Activated B cell treated with CpG ODN at 0.5 μM for 24 hours (primary cell): ENCODE data around the gene RRP8. TPM values are rescaled to one million over a fixed set of nuclear protein-coding genes. Genes with fewer than 3 reads are reported as not detected.

ENCODE experiments used
- ATAC-seq: fragments of 200-7000 bp; cut with Tn5 transposase; one replicate; pipeline ENCODE4 v1.10.0; 2021; ENCODE audit warnings: low read depth, mild to moderate bottlenecking, moderate library complexity
- CTCF ChIA-PET: fragments of 350-600 bp; sonication (Branson Sonifier 250); formaldehyde crosslinking; loops from one replicate; lab custom pipeline; 2021; ENCODE audit warnings: antibody characterized with exemption; lab: Charles Lee
- POLR2A ChIA-PET: fragments of 350-600 bp; sonication (Branson Sonifier 250); formaldehyde crosslinking; loops from one replicate; lab custom pipeline; 2021; ENCODE audit warnings: antibody characterized with exemption; lab: Charles Lee
- DNase-seq: peaks from one replicate; pipeline ENCODE4 v3.0.0; 2022
- H3K27ac Mint-ChIP-seq: one replicate; pipeline ENCODE4 v1.8.0; 2020; ENCODE audit warnings: mixed read lengths
- H3K27me3 Mint-ChIP-seq: one replicate; pipeline ENCODE4 v1.8.0; 2021; ENCODE audit warnings: mixed read lengths
- H3K36me3 Mint-ChIP-seq: one replicate; pipeline ENCODE4 v1.8.0; 2021; ENCODE audit warnings: low read depth, mixed read lengths
- H3K4me1 Mint-ChIP-seq: one replicate; pipeline ENCODE4 v1.8.0; 2021; ENCODE audit warnings: mixed read lengths
- H3K4me3 Mint-ChIP-seq: one replicate; pipeline ENCODE4 v1.8.0; 2020; ENCODE audit warnings: mild to moderate bottlenecking, mixed read lengths
- H3K9me3 Mint-ChIP-seq: one replicate; pipeline ENCODE4 v1.8.0; 2020; ENCODE audit warnings: mixed read lengths
- intact Hi-C: fragments of 100-400 bp; cut with micrococcal nuclease; formaldehyde crosslinking; loops from one replicate; pipeline ENCODE4 v1.15.1; 2024
- total RNA-seq: library from RNA; stranded (reverse); gene quantifications from 2 replicates; pipeline ENCODE4 v1.2.3, GENCODE V29; 2022
- TF ChIP-seq, protein P1 (sequence below): fragments of 200-600 bp; IDR thresholded peaks from one replicate; pipeline ENCODE4 v1.8.0; 2022; ENCODE audit warnings: antibody characterized with exemption, mild to moderate bottlenecking

The RRP8 gene
- total RNA-seq, 1 donor from 2014 or later, result 29.1 TPM

DNA sequence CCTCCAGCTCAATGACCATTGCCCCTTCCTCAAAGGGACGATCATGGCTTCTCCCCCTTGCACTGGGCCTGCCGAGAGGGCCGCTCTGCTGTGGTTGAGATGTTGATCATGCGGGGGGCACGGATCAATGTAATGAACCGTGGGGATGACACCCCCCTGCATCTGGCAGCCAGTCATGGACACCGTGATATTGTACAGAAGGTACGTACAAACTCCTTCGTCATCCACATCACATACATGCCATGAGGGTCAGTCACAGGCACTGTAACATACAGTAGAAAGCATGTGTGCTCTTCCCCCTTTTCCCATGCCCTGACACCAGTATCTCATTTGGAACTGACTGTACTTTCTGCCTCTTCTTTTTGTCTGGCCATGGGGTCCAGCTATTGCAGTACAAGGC, 4.6 kb upstream of the RRP8 start:
- ATAC-seq, result no peak
- Mint-ChIP-seq H3K27ac (peak overlapping the region; percentile 60), H3K27me3 (no peaks in the 10 kb centered on the region), H3K4me1 (peaks cover 22% of the 10 kb centered on the region), H3K36me3 (peaks cover 45% of the 10 kb centered on the region), H3K9me3 (no peaks in the 10 kb centered on the region), H3K4me3 (no peak overlapping the region)
- DNase-seq, result no peak
- CTCF ChIA-PET, result interaction anchor here (1.0 to 2.1 kb wide), 3 partner anchors 11 to 75 kb away, joined by 3 to 8 read pairs (median 6); partner anchors contain the start of genes MRPL17 and TPP1
- intact Hi-C loops, result no loop called here
- POLR2A ChIA-PET, result interaction anchor here (1.2 to 3.2 kb wide), 4 partner anchors 11 to 76 kb away, joined by 3 to 32 read pairs (median 5); partner anchors contain the start of genes MRPL17 and TPP1
- TF ChIP-seq, protein P1, sequence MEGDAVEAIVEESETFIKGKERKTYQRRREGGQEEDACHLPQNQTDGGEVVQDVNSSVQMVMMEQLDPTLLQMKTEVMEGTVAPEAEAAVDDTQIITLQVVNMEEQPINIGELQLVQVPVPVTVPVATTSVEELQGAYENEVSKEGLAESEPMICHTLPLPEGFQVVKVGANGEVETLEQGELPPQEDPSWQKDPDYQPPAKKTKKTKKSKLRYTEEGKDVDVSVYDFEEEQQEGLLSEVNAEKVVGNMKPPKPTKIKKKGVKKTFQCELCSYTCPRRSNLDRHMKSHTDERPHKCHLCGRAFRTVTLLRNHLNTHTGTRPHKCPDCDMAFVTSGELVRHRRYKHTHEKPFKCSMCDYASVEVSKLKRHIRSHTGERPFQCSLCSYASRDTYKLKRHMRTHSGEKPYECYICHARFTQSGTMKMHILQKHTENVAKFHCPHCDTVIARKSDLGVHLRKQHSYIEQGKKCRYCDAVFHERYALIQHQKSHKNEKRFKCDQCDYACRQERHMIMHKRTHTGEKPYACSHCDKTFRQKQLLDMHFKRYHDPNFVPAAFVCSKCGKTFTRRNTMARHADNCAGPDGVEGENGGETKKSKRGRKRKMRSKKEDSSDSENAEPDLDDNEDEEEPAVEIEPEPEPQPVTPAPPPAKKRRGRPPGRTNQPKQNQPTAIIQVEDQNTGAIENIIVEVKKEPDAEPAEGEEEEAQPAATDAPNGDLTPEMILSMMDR, result no peak

GRCh38 chr11:6607190-6607795, 3.9 kb upstream of the RRP8 start:
- intact Hi-C loops, result loop anchor here (2.0 kb wide), 1 partner anchor 20 kb away; no protein-coding TSS in a partner anchor
- Mint-ChIP-seq H3K9me3 (no peaks in the 10 kb centered on the region), H3K27me3 (no peaks in the 10 kb centered on the region), H3K36me3 (peaks cover 45% of the 10 kb centered on the region), H3K4me1 (peaks cover 22% of the 10 kb centered on the region), H3K4me3 (peak overlapping the region; percentile 30), H3K27ac (no peak overlapping the region)
- ATAC-seq (no peak), DNase-seq (no peak)
- CTCF ChIA-PET, result interaction anchor here (0.9 to 2.1 kb wide), 4 partner anchors 12 to 76 kb away, joined by 3 to 8 read pairs (median 6); partner anchors contain the start of genes MRPL17 and TPP1
- POLR2A ChIA-PET, result interaction anchor here (0.8 to 3.2 kb wide), 5 partner anchors 11 to 126 kb away, joined by 3 to 32 read pairs (median 4); partner anchors contain the start of genes ARFIP2, MRPL17, TIMM10B and TPP1
- TF ChIP-seq, protein P1, result no peak

DNA sequence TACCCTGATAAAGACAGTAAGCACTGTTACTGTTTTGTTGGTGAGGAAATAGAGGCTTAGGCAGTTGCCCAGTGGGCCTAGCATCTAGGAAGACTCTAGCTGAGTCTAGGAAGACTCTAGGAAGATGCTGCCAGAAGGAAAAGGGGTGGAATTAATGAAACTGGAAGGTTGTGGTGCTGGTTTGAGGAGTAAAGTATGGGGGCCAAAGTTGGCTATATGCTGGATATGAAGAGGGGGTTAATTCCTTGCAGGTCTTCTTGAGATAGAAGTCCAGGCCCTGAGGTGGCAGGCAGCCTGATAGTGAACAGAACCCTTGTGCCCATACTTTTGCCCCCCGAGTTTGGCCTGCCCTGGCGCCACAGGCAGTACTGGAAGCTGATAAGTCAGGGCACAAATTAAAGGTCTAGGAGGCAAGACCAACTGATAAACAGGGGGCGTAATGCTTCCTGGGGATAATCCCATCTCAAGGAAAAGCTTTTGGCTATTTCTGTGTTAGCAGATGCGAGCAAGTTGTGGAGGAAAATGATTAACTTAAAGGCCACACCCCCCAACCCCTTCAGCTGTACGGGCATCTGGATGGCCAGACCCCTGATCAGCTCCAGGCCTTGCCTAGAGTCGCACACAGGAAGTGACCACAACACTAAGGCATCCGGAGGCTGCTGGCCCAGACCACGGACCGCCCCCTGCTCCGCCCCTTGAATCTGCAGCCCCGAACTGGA, 3.2 kb upstream of the RRP8 start:
- intact Hi-C loops, result loop anchor here (2.0 kb wide), 1 partner anchor 20 kb away; no protein-coding TSS in a partner anchor
- CTCF ChIA-PET, result interaction anchor here (0.9 to 2.1 kb wide), 3 partner anchors 12 to 76 kb away, joined by 3 to 8 read pairs (median 7); partner anchors contain the start of genes MRPL17 and TPP1
- H3K27ac Mint-ChIP-seq, result no peak overlapping the region
- H3K4me3 Mint-ChIP-seq, result no peak overlapping the region
- H3K36me3 Mint-ChIP-seq, result peaks cover 48% of the 10 kb centered on the region
- H3K4me1 Mint-ChIP-seq, result peaks cover 22% of the 10 kb centered on the region
- DNase-seq (peak; percentile 36), ATAC-seq (no peak)
- POLR2A ChIA-PET, result interaction anchor here (0.8 to 3.2 kb wide), 5 partner anchors 12 to 125 kb away, joined by 3 to 32 read pairs (median 4); partner anchors contain the start of genes ARFIP2, MRPL17, TIMM10B and TPP1
- H3K27me3 Mint-ChIP-seq, result no peaks in the 10 kb centered on the region
- TF ChIP-seq, protein P1, result no peak
- no peaks in the 10 kb centered on the region for H3K9me3 Mint-ChIP-seq

- Mint-ChIP-seq H3K4me3 (no peak overlapping the region), H3K9me3 (no peaks in the 10 kb centered on the region), H3K4me1 (peaks cover 10% of the 10 kb centered on the region), H3K36me3 (peaks cover 44% of the 10 kb centered on the region), H3K27me3 (no peaks in the 10 kb centered on the region), H3K27ac (no peak overlapping the region)
- CTCF ChIA-PET, result interaction anchor here (1.0 to 2.7 kb wide), 8 partner anchors 8 to 153 kb away, joined by 3 to 21 read pairs (median 5); partner anchors contain the start of genes MRPL17 and TPP1
- intact Hi-C loops, result loop anchor here (5.0 kb wide), 3 partner anchors 72 to 212 kb away; partner anchors contain the start of gene SMPD1
- DNase-seq (no peak), ATAC-seq (no peak)
- TF ChIP-seq, protein P1, result no peak
- POLR2A ChIA-PET, result interaction anchor here (0.6 to 3.7 kb wide), 13 partner anchors 8 to 215 kb away, joined by 3 to 69 read pairs (median 7); partner anchors contain the start of genes ARFIP2, MRPL17, SMPD1 and TAF10
Measured at GRCh38 chr11:6604790-6605189, 1.4 kb upstream of the RRP8 start.
